Posterior vena cava (tissue), 2 donors: ENCODE measurements around the gene LCE2C. TPM values are rescaled to one million over a fixed set of nuclear protein-coding genes. Genes with fewer than 3 reads are reported as not detected.
"Not testable (repeated sequence)": the region's sequence is repeated elsewhere in the genome, so short reads cannot be mapped to it uniquely, and the experiment has no call there.

ENCODE experiments used
- DNase-seq: peaks from one replicate; pipeline ENCODE4 v3.0.0-alpha.2; 2020; ENCODE audit warnings: low spot score
- intact Hi-C, 2 donors: fragments of 100-400 bp; cut with DNase I; formaldehyde crosslinking; loops; one replicate each; pipeline versions ENCODE4 v1.14.1 to v1.14.2; 2022 to 2023
- long read RNA-seq, 2 donors: library from polyadenylated mRNA; unstranded; transcript quantifications; one replicate each; pipeline ENCODE4 v2.0.0, GENCODE V29; 2020 to 2021
- total RNA-seq, 2 donors: library from RNA; stranded (reverse); fragmentation: NEBNext Ultra II Directional; extraction: Animal tissue kit (Norgen Biotek cat#: 25700); gene quantifications; one replicate each; pipeline ENCODE4 v1.2.1, GENCODE V29; 2021
- donor health status: DM: yes; HTN: yes; CAD: no.
- donor health status: DM: yes; HTN: yes; CAD: no.

Gene LCE2C
- total RNA-seq, result not detected
- long read RNA-seq, donor 1, result 0 reads
- long read RNA-seq, donor 2, result 0 reads

DNA sequence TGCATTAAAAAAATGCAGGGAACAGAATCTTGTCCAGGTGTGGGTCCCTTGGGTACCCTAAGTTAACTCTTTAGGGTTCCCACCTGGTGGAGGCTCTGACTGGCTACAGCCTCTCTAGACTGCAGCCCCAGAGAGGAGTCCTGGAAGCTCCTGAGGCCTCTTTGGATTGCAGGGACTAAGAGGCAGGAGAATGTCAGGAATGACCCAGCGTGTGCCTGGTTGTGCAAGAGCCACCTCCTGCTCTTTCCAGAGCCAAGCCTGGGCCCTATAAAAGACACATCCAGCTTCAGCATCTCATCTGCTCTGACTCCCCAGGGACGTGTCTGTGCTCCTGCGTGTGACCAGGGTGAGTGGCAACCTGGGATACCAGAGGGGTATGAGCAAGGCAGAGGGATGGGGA is at the start of gene LCE2C:
Gene LCE2C, plus strand, starts transcription at position 297 of the 400 bp plus-strand sequence. CDS start 737 bp downstream, outside the sequence.
- intact Hi-C loops, result not testable (repeated sequence)

DNA sequence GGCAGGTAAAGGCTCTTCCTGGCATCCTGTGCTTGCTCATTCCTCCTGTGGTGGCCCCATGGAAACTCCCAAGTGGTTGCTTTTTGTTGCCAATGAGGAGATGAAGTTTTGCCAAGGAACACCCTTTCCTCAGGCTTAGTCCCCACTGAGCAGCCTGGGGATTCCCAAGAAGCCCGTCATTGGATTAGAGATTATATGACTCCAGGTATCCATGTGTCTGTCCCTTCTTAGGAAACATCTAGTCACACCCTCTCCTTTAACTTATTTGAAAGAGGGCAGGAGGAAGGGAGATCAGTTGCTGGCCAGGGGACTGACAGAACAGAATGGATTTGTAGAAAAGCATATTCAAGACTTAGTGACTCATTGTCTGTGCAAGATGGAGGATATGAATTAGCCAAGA is 48.3 kb upstream of the LCE2C start:
- no peak for DNase-seq
- intact Hi-C loops, result no loop called here

More for the DNA sequence above, at the start of gene LCE2C:
- DNase-seq, result not testable (repeated sequence)

- intact Hi-C loops, result no loop called here
- no peak for DNase-seq
Measured at GRCh38 chr1:152630596-152630995, 44.5 kb upstream of the LCE2C start.

- no peak for DNase-seq
- intact Hi-C loops, result no loop called here
Measured at GRCh38 chr1:152640351-152640750, 34.7 kb upstream of the LCE2C start.

- intact Hi-C loops, result no loop called here
- DNase-seq, result no peak
Measured at GRCh38 chr1:152643945-152644344, 31.1 kb upstream of the LCE2C start.

- intact Hi-C loops, result no loop called here
- no peak for DNase-seq
Measured at GRCh38 chr1:152645146-152645545, 29.9 kb upstream of the LCE2C start.

GRCh38 chr1:152646656-152647055 is 28.4 kb upstream of the LCE2C start:
- DNase-seq, result no peak

DNA sequence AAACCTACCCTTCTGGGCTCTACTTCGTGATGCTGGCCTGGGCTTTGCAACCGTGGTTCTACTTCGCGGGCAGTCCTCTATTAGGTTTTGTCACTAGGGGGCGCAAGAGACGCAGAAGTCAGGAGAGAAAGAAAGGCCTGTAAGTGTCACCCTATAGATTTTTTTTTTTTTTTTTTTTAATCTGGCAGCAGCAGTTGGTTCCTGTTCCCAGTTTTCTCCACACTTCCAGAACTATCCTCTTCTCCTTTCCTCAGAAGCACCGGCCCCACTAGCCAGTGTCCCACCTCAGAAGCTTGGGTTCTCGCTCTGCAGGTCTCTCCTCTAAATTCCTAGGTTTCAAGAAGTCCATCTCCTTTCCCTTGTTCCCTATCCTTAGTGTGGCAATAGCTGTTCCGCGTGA is 21.0 kb upstream of the LCE2C start:
- DNase-seq, result no peak
- intact Hi-C loops, result no loop called here

More at GRCh38 chr1:152646656-152647055, 28.4 kb upstream of the LCE2C start:
- intact Hi-C loops, result no loop called here

- intact Hi-C loops, result no loop called here
- no peak for DNase-seq
Measured at GRCh38 chr1:152656459-152656858, 18.6 kb upstream of the LCE2C start.

- no peak for DNase-seq
- intact Hi-C loops, result no loop called here
Measured at GRCh38 chr1:152657677-152658076, 17.4 kb upstream of the LCE2C start.

- DNase-seq, result no peak
- intact Hi-C loops, result no loop called here
Measured at GRCh38 chr1:152658649-152659048, 16.4 kb upstream of the LCE2C start.

DNA sequence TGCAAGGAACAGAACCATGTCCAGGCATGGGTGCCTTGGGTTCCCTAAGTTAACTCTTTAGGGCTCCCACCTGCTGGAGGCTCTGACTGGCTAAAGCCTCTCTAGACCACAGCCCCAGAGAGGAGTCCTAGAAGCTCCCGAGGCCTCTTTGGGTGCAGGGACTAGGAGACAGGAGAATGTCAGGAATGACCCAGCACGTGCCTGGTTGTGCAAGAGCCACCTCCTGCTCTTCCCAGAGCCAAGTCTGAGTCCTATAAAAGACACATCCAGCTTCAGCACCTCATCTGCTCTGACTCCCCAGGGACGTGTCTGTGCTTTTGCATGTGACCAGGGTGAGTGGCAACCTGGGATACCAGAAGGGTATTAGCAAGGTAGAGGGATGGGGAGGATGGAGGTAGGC is 12.0 kb upstream of the LCE2C start, which contains the start of gene LCE2D:
Gene LCE2D, plus strand, starts transcription at position 283 of the 400 bp plus-strand sequence. CDS start 726 bp downstream, outside the sequence.
- intact Hi-C loops, result no loop called here
- no peak for DNase-seq

GRCh38 chr1:152666171-152666570 is 8.9 kb upstream of the LCE2C start:
- intact Hi-C loops, result not testable (repeated sequence)

DNA sequence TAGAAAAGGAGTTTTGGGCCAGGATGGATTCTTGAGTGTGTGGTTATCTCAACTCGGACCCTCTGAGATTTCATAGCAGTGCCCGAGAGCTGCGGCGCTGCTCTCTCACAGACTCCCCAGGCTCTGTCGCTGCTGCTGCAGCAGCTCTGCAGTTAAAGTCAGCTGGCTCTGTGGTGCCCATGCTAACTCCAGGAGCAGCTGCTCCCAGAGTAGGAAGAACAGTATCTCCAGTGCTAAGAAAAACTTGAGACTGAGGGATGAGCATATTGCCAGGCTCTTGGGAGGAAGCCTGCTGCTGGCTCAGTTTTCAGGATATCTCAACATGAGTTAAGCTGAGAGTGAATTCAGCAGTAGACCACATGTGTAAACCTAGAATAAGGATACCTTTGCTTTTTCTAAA is 7.4 kb upstream of the LCE2C start:
- intact Hi-C loops, result no loop called here
- no peak for DNase-seq

More at GRCh38 chr1:152666171-152666570, 8.9 kb upstream of the LCE2C start:
- DNase-seq, result not testable (repeated sequence)

- no peak for DNase-seq
- intact Hi-C loops, result no loop called here
Measured at GRCh38 chr1:152673016-152673415, 2.1 kb upstream of the LCE2C start.

- DNase-seq, result no peak
- intact Hi-C loops, result no loop called here
Measured at GRCh38 chr1:152679459-152679858, 4.4 kb downstream of the LCE2C start.

DNA sequence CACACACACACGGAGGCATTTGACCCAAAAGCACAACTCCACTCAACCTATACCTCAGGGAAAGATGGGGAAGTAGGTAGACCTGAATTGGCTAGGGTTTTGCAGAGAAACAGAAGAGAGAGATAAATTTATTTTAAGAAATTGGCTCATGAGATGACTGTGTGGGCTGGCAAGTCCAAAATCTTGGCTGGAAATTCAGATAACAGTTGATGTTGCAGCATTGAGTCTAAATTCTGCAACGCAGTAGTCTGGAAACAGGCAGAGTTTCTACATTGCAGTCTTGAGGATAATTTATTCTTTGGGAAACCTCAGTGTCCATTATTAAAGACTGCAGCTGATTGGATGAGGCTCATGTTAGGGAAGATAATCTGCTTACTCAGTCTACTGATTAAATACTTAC is 6.5 kb downstream of the LCE2C start:
- intact Hi-C loops, result no loop called here
- no peak for DNase-seq

GRCh38 chr1:152683846-152684245 is 8.8 kb downstream of the LCE2C start:
- intact Hi-C loops, result no loop called here
- DNase-seq, result no peak

- DNase-seq, intact Hi-C loops: not testable (repeated sequence)
Measured at GRCh38 chr1:152685823-152686222, 10.7 kb downstream of the LCE2C start, which contains the start of gene LCE2B. Gene LCE2B, plus strand, starts transcription at chr1:152686123. Its CDS starts 721 bp downstream, at chr1:152686844.

DNA sequence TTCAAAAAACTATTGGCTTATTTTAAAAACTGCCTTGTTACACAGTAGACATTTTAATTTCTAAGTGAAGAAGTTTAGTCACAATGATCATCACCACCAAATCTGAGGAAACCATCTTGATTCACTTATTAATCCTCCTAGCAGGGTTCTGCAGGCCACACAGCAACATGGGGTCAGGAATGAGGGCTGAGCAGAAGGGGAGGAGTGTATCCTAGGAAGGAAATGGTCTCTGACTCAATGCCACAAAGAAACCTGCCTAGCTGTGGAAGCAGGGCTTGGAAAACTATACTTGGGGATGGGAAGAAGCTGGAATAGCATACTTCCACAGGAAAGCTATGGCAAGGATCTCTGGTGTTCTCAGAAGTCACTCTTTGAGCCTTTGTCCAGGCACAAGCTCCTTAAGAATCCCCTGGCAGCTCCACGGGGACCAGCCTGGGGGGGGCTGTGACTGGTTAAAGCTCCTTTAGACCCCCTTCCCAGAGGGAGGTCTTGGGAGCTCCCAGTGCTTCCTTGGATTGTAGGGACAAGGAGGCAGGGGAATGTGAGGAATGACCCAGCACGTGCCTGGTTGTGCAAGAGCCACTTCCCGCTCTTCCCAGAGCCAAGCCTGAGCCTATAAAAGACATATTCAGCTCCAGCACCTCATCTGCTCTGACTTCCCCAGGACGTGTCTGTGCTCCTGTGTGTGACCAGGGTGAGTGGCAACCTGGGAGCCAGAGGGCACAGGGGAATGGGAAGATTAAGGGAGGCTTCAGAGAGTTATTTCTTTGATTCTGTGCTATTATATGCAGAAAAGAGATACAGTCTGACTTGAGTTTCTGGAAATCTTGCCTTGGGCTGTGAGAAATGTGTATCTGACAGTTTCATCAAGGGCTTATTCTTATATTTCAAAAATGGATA is 22.9 kb downstream of the LCE2C start, which contains the start of gene LCE2A:
Gene LCE2A, plus strand, starts transcription at position 645 of the 900 bp plus-strand sequence. CDS start 557 bp downstream, outside the sequence.
- DNase-seq, result no peak
- intact Hi-C loops, result no loop called here

DNA sequence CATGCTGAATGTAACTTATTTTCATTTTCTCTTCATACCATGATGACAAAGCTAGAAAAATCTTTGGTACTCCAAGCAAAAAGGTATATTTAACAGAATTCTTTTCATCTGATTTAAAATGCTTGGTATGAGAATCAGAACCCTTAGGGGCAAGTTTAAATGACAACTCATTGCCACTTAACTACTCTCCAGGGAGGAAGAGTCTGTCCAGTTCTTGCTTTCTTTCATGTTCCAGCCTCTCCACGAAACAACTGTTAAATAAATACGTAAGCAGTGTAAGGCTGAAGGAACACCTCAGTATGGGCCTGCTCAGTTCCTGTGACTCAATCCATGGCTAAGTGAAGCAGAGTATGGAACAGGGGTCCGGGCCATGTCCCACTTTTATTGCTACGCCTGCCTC is 24.7 kb downstream of the LCE2C start:
- intact Hi-C loops, result no loop called here
- no peak for DNase-seq
